ENCODE results near the gene FBXW7.

- TF ChIP-seq CREB5 (CRISPR knock-in tag; IDR thresholded peaks at IDR 0.05; ENCODE audit: low read depth) (no peak), ZC3H10 (CRISPR knock-in tag; IDR thresholded peaks at IDR 0.05) (no peak), ISL1 (CRISPR knock-in tag; IDR thresholded peaks at IDR 0.05) (no peak), ARNTL (CRISPR knock-in tag; IDR thresholded peaks at IDR 0.05; ENCODE audit: borderline replicate concordance, low read depth) (no peak), TCF4 (CRISPR knock-in tag; IDR thresholded peaks at IDR 0.05; ENCODE audit: borderline replicate concordance) (no peak), PATZ1 (CRISPR knock-in tag; IDR thresholded peaks at IDR 0.05; ENCODE audit: borderline replicate concordance) (no peak), CSDC2 (CRISPR knock-in tag; IDR thresholded peaks at IDR 0.05) (no peak)
These were observed 45.8 kb upstream of the FBXW7 start for GRCh38 chr4:152581536-152582160.
